Keratinocyte (primary cell): ENCODE measurements around the gene FCHSD1. TPM values are rescaled to one million over a fixed set of nuclear protein-coding genes. Genes with fewer than 3 reads are reported as not detected.
"Not testable (repeated sequence)": the region's sequence is repeated elsewhere in the genome, so short reads cannot be mapped to it uniquely, and the experiment has no call there.

Experiments
- DNase-seq: peaks from one replicate; pipeline ENCODE4 v3.0.0-alpha.2; 2011; ENCODE audit warnings: low read depth, missing footprints, low spot score
- FAIRE-seq: peaks from 2 replicates; lab custom pipeline; 2011; peaks lifted over from hg19 to GRCh38; lab: Jason Lieb, UNC
- H2AFZ ChIP-seq: 2 replicates; pipeline ENCODE4 v1.6.0; 2012; ENCODE audit warnings: low read length, control low read depth, inconsistent platforms; ENCODE audit not compliant: control insufficient read depth
- H3K27ac ChIP-seq: 2 replicates; pipeline ENCODE4 v1.5.1; 2011; ENCODE audit warnings: low read length; ENCODE audit not compliant: control insufficient read depth, insufficient read depth
- H3K27me3 ChIP-seq: 3 replicates; pipeline ENCODE4 v1.6.0; 2011; ENCODE audit warnings: low read length; ENCODE audit not compliant: control insufficient read depth, insufficient read depth; ENCODE audit errors: extremely low read depth
- H3K36me3 ChIP-seq, 2 experiments: 2 replicates in 1 of 2; 3 replicates in 1 of 2; pipeline ENCODE4 v1.5.1; 2011; ENCODE audit warnings: low read length in 2 of 2, mild to moderate bottlenecking in 1 of 2; ENCODE audit not compliant: control insufficient read depth in 2 of 2, insufficient read depth in 2 of 2; ENCODE audit errors: extremely low read depth in 1 of 2
- H3K4me1 ChIP-seq: 3 replicates; pipeline ENCODE4 v1.5.1; 2011; ENCODE audit warnings: low read length; ENCODE audit not compliant: control insufficient read depth, insufficient read depth; ENCODE audit errors: extremely low read depth
- H3K4me2 ChIP-seq: 3 replicates; pipeline ENCODE4 v1.6.0; 2011; ENCODE audit warnings: low read depth, low read length; ENCODE audit not compliant: control insufficient read depth, insufficient read depth; ENCODE audit errors: extremely low read depth
- H3K4me3 ChIP-seq, 3 experiments: fragments of 200-600 bp in 1 of 3; sonication (generic) in 1 of 3; 2 replicates in 2 of 3; 3 replicates in 1 of 3; pipeline ENCODE4 v1.5.1; 2011 to 2016; ENCODE audit warnings: low read length in 3 of 3, mild to moderate bottlenecking in 3 of 3, control low read depth in 2 of 3, inconsistent platforms in 1 of 3, low read depth in 1 of 3, mixed read lengths in 1 of 3, mixed run types in 1 of 3, moderate library complexity in 1 of 3; ENCODE audit not compliant: control insufficient read depth in 2 of 3, insufficient read depth in 2 of 3; ENCODE audit errors: extremely low read depth in 1 of 3
- H3K79me2 ChIP-seq: 2 replicates; pipeline ENCODE4 v1.6.0; 2012; ENCODE audit warnings: low read length; ENCODE audit not compliant: control insufficient read depth, insufficient read depth
- H3K9ac ChIP-seq: 3 replicates; pipeline ENCODE4 v1.6.0; 2011; ENCODE audit warnings: low read length; ENCODE audit not compliant: control insufficient read depth, insufficient read depth; ENCODE audit errors: extremely low read depth
- H3K9me1 ChIP-seq: 3 replicates; pipeline ENCODE4 v1.6.0; 2011; ENCODE audit warnings: low read length; ENCODE audit not compliant: control insufficient read depth, insufficient read depth; ENCODE audit errors: extremely low read depth
- H3K9me3 ChIP-seq: 2 replicates; pipeline ENCODE4 v1.5.1; 2012; ENCODE audit warnings: low read depth, low read length; ENCODE audit not compliant: control insufficient read depth
- H4K20me1 ChIP-seq: 3 replicates; pipeline ENCODE4 v1.6.0; 2011; ENCODE audit warnings: low read length; ENCODE audit not compliant: control insufficient read depth, insufficient read depth; ENCODE audit errors: extremely low read depth
- EZH2 ChIP-seq: IDR thresholded peaks from one replicate; pipeline ENCODE4 v1.6.1; 2012; ENCODE audit warnings: inconsistent platforms, mild to moderate bottlenecking, low read length, moderate library complexity
- dilution Hi-C: fragments of 300-500 bp; cut with MboI; formaldehyde crosslinking; loops from one replicate; pipeline ENCODE4 v1.7.0; 2020; ENCODE audit warnings: low sequenced_read_pairs; ENCODE audit not compliant: extremely low pct_ligation_motif_present
- polyA plus RNA-seq, 5 experiments: library from polyadenylated mRNA; depleted of rRNA in 3 of 5; stranded (reverse) in 3 of 5; stranded (forward) in 1 of 5; unstranded in 1 of 5; fragments of >200 nt; gene quantifications; 1 replicate in 1 of 5; 2 replicates in 3 of 5; 3 replicates in 1 of 5; pipeline versions ENCODE4 v1.2.1 to v1.2.3, GENCODE V29; 2011 to 2012; ENCODE audit warnings: missing spikeins in 2 of 5, low read depth in 1 of 5, low replicate concordance in 1 of 5
- TF ChIP-seq, protein P1 (sequence below), 3 experiments: IDR thresholded peaks in 1 of 3; conservative IDR thresholded peaks in 1 of 3; optimal IDR thresholded peaks in 1 of 3; 2 replicates in 2 of 3; 3 replicates in 1 of 3; pipeline versions ENCODE3 to v1.5.1; 2011; ENCODE audit warnings: low read length in 3 of 3, mild to moderate bottlenecking in 3 of 3, moderate library complexity in 2 of 3, control low read depth in 1 of 3, inconsistent platforms in 1 of 3; ENCODE audit not compliant: insufficient read depth in 2 of 3; ENCODE audit errors: extremely low read depth in 1 of 3

Gene FCHSD1
- polyA plus RNA-seq, 1 donor (not counting 4 experiments of a cell fraction or from before 2014, with no cell fraction given), result 13.5 TPM

DNA sequence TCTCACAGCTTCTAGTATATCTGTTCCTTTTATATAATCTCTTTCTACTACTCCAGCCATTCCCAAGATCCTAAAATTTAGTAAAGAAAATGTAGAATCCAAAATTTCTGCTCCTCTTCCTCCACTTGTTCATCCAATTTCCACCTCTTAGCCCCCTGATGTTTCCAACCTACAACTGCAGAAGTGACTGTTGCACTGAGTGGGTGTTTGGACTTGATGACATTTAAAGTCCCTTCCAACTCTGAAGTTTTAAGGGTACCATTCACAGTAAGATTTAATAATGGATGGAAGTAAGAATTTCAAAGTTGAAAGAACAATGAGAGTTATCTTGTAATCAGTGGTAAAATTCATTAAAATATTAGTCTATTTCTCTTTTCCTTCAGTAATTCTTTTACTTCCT is 37.9 kb downstream of the FCHSD1 start:
- no peaks in the 10 kb centered on the region for H3K9me1 ChIP-seq
- TF ChIP-seq, protein P1, sequence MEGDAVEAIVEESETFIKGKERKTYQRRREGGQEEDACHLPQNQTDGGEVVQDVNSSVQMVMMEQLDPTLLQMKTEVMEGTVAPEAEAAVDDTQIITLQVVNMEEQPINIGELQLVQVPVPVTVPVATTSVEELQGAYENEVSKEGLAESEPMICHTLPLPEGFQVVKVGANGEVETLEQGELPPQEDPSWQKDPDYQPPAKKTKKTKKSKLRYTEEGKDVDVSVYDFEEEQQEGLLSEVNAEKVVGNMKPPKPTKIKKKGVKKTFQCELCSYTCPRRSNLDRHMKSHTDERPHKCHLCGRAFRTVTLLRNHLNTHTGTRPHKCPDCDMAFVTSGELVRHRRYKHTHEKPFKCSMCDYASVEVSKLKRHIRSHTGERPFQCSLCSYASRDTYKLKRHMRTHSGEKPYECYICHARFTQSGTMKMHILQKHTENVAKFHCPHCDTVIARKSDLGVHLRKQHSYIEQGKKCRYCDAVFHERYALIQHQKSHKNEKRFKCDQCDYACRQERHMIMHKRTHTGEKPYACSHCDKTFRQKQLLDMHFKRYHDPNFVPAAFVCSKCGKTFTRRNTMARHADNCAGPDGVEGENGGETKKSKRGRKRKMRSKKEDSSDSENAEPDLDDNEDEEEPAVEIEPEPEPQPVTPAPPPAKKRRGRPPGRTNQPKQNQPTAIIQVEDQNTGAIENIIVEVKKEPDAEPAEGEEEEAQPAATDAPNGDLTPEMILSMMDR (optimal IDR thresholded peaks at IDR 0.05 in 1 of 3, IDR thresholded peaks at IDR 0.05 in 1 of 3, conservative IDR thresholded peaks at IDR 0.05 in 1 of 3; ENCODE audit: extremely low read depth in 1 of 3, insufficient read depth in 2 of 3, low read length in 3 of 3), result no peak
- TF ChIP-seq EZH2, result no peak
- H3K79me2 ChIP-seq, result peaks cover 96% of the 10 kb centered on the region
- DNase-seq (no peak), FAIRE-seq (no peak)
- H3K4me3 ChIP-seq, result no peak overlapping the region
- peaks cover 6% of the 10 kb centered on the region for H4K20me1 ChIP-seq
- no peak overlapping the region for H3K4me2 ChIP-seq
- no peak overlapping the region for H3K9ac ChIP-seq
- no peaks in the 10 kb centered on the region for H3K27me3 ChIP-seq
- H2AFZ ChIP-seq, result no peak overlapping the region
- no peak overlapping the region for H3K27ac ChIP-seq
- H3K9me3 ChIP-seq, result no peaks in the 10 kb centered on the region
- peaks cover 18% of the 10 kb centered on the region for H3K4me1 ChIP-seq
- dilution Hi-C loops, result no loop called here
- H3K36me3 ChIP-seq, result peaks cover 1 to 12% of the 10 kb centered on the region in 2 experiments

- peaks cover 1 to 8% of the 10 kb centered on the region in 2 experiments for H3K36me3 ChIP-seq
- peaks cover 5% of the 10 kb centered on the region for H3K4me1 ChIP-seq
- H3K9me3 ChIP-seq, result no peaks in the 10 kb centered on the region
- no peak overlapping the region for H3K4me3 ChIP-seq
- H3K4me2 ChIP-seq, result no peak overlapping the region
- no peaks in the 10 kb centered on the region for H3K27me3 ChIP-seq
- no peaks in the 10 kb centered on the region for H3K9me1 ChIP-seq
- dilution Hi-C loops, result no loop called here
- no peak overlapping the region for H2AFZ ChIP-seq
- FAIRE-seq (no peak), DNase-seq (no peak)
- no peak overlapping the region for H3K27ac ChIP-seq
- peaks cover 4% of the 10 kb centered on the region for H4K20me1 ChIP-seq
- peaks cover 97% of the 10 kb centered on the region for H3K79me2 ChIP-seq
- no peak for TF ChIP-seq EZH2
- TF ChIP-seq, protein P1 (optimal IDR thresholded peaks at IDR 0.05 in 1 of 3, IDR thresholded peaks at IDR 0.05 in 1 of 3, conservative IDR thresholded peaks at IDR 0.05 in 1 of 3; ENCODE audit: extremely low read depth in 1 of 3, insufficient read depth in 2 of 3, low read length in 3 of 3), result no peak
- H3K9ac ChIP-seq, result no peak overlapping the region
Observed at GRCh38 chr5:141611289-141611688, 39.9 kb downstream of the FCHSD1 start.

DNA sequence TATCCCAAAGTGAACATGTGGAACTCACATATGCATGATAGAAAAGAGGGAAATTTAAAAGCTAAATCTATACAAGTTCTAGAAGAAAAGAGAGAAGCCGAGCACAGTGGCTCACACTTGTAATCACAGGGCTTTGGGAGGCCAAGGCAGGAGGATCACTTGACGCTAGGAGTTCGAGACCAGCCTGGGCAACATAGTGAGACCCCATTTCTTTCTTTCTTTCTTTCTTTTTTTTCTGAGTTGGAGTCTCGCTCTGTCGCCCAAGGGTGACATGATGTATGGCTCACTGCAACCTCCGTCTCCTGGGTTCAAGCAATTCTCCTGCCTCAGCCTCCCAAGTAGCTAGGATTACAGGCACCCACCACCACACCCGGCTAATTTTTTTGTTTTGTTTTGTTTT is 41.3 kb downstream of the FCHSD1 start:
- H3K4me3 ChIP-seq, H3K27me3 ChIP-seq, H3K4me2 ChIP-seq, FAIRE-seq, H3K4me1 ChIP-seq, H3K9ac ChIP-seq, DNase-seq, H3K27ac ChIP-seq, H3K9me3 ChIP-seq, H3K36me3 ChIP-seq, H3K9me1 ChIP-seq, H2AFZ ChIP-seq, dilution Hi-C loops, H4K20me1 ChIP-seq: not testable (repeated sequence)
- peaks cover 95% of the 10 kb centered on the region for H3K79me2 ChIP-seq
